NCI-H1105 (cell line): ENCODE measurements around the gene KRT79.

Source experiments
- DNase-seq: peaks from one replicate; lab custom pipeline; 2025; lab: John Stamatoyannopoulos, UW

Gene KRT79

GRCh38 chr12:52791271-52792184, 42.6 kb downstream of the KRT79 start:
- no peak for DNase-seq

DNA sequence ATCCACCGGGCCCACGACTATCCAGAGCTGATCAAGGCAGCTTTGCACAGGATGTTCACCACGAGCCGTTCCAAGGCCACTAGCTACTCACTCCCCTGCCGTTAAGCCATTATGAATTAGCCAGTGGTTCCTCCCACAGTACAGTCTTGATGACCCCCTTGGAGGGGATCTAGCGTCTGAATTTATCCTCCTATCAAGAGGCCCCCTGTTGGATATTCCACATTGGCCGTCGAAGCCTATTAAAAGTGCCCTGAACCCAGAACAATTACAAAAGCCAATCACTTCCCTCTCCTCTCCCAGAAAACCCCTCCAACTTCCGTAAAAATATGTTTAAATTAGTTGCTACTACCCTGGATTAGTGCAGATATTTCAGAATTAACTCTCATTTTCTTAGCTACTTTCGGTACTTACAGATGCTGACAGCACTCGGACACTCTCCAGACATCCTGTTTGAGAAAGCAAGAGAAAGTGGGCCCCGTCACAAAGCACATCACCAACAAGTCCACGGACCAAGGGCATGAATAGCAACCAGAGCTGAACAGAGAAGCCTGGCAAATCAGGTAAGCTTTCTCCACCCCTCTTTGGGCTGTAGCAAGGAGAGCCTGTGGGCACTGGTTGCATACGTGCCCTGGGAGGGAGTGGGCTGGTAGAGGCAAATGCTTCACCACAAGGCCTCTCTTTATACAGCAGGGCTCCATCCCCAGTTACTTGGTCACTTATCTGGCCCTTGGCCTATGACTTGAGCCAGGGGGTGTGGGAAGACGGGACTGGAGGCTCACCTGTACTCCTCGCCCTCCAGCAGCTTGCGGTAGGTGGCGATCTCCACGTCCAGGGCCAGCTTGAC, 43.5 kb downstream of the KRT79 start:
- no peak for DNase-seq

DNA sequence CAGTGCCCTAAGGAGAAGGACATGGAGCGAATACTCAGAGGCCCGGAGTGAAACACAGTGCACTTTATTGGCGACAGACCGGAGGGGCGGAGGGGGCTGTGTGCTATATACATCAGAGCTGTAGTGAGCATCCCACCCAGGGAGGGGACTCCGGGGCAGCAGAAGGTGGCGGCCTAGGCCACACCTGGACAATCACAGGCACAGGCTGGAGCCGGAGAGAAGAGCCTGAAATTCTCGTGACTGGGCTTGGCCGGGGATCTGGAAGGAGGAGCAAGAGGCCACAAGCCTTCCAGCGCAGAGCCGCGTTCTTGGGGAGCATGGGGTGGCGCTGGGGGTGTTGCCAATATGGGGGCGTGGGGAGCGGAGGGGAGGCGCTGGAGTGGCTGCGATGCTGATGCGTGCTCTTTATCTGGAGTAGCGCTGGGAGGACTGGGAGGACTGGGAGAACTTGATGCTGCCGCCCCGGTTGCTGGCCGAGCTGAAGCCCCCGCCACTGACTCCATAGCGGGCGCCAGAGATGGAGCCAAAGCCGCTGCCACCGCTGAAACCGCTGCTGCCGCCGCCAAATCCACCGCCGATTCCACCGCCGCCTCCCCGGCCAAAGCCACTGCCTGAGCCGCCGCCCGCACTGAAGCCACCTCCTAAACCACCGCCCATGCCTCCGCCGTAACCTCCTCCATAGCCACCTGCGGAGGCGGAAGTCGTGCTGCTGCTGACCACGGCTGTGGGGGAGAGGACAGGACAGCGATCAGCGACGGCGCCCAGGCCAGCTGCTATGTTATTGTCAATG, 44.3 kb downstream of the KRT79 start:
- DNase-seq = no peak

GRCh38 chr12:52788876-52789636, 45.1 kb downstream of the KRT79 start:
- no peak for DNase-seq

- no peak for DNase-seq
Measured at GRCh38 chr12:52788192-52788875, 45.8 kb downstream of the KRT79 start.

- DNase-seq = no peak
Measured at GRCh38 chr12:52787324-52788191, 46.6 kb downstream of the KRT79 start.

DNA sequence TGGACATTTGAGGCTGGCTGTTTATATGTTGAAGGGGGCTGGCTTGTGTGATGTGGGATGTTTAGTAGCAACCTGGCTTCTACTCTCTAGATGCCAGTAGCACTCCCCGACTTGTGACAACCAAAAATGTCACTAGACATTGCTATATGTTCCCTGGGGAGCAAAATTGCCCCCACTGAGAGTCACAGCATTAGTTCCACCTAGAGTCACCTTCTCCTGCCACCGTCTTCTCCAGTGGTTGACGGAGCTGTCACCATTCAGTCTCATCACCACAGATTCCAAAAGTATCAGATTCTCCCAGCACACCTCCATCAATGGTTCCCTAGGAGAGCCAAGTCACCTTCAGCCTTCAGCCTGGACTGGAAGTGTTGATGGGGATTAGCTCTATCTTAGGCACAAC, 49.2 kb downstream of the KRT79 start:
- DNase-seq = no peak

DNA sequence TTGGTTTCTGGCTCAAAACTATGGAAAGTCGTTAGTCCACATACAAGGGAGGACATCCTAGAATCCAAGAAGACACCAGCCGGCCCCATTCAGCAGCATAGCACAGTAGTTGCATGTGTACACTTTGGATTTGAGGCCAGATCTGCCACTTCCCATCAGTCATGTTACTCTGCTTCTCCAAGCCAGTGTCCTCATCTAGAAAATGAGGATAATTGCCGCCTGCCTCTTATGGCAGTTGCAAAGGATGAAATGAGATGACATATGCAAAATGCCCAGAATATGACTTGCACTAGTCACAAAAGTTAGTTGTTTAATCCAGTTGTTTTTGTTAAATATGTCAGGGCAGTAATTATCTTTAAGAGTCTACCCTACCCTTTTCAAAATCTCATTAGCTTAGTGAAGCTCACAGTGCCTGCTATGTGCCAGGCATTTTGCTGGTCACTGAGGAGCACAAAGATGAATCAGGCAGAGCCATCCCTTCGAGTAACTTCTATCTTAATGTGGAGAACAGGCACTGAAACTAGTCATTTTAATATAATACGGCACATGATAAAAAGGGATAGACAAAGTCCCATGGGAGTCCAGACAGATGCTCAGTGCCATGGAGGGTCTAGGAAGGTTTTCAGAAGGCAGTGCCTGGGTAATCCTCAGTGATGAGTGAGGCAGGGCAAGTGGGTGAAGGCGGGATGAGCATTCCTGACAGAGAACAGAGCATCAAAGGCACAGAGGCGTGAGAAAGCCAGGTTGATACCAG, 50.4 kb downstream of the KRT79 start:
- DNase-seq = no peak

DNA sequence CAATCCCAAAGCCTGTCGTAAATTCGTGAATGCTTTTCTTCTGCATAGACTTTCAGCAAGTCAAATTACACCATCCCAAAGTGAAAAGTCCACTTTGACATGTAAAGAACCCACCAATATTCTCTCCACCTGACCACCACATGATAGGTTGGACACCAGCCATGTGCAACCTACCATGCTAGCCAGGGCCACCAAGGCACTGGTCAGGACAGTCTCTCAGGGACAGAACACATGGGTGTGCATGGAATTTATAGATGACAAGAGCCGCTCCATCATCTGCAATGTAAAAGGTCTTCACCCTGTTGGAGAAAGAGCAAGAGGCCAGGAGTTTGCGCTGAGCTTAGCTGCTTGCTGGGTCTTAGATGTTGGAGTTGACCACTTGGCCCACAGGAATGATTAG, 51.6 kb downstream of the KRT79 start:
- DNase-seq = no peak

DNA sequence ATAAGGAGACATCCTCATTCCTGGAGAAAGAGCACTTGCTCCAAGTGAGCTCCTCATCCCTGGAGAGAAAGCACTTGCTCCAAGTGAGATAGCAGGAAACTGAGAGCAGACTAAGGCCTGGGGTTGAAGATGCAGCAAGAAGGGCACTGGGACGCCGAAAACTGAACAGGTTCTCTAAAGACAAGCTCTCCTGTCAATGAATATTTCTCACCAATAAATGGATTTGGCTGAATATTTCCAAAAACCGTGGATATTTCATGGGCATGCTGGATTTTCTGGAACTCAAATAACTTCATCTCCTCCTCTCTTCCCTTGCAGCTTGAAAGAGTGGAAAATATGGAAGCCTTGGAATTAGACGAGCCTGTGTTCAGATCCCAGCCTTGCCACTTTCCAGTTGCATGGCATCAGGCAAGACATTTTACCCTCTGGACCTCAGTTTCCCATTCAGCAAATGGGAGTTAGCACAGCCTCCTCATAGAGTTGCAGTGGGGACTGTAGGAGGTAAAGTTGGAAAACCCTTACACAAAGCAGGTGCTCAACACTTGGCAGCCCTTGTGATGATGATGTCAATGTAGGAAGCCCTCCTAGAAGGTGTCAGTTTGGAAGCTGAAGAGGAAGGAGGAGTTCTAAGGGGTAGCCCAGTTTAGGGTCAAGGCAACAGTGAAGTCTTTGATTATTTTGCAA, 52.6 kb downstream of the KRT79 start:
- no peak for DNase-seq

- DNase-seq = no peak
Measured at GRCh38 chr12:52779914-52780313, 54.2 kb downstream of the KRT79 start.

DNA sequence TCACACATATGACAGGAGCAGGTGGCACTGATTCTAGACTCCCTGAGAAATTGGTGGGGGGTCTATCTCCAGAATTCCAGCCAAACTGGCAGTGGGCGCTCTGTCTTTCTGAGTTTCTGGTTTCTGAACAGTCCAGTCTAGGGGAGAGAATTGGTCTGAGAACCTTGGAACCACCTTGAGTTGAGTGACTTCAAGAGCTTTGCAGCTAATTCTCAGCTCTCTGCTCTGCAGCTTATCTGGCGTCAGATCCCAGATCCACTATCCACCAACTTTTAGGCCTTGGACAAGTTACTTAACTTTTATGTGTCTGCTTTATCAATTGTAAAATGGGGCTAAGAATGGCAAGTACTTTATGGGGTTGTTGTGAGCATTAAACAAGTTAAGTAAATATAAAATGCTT, 55.3 kb downstream of the KRT79 start:
- DNase-seq = no peak

GRCh38 chr12:52777566-52777965, 56.5 kb downstream of the KRT79 start:
- no peak for DNase-seq

- DNase-seq = no peak
Measured at GRCh38 chr12:52776913-52777395, 57.2 kb downstream of the KRT79 start, which contains the start of gene KRT76. Gene KRT76 (minus strand): TSS chr12:52777345. CDS start chr12:52777291, 54 bp downstream.

- DNase-seq = no peak
Measured at GRCh38 chr12:52776435-52776834, 57.7 kb downstream of the KRT79 start.

DNA sequence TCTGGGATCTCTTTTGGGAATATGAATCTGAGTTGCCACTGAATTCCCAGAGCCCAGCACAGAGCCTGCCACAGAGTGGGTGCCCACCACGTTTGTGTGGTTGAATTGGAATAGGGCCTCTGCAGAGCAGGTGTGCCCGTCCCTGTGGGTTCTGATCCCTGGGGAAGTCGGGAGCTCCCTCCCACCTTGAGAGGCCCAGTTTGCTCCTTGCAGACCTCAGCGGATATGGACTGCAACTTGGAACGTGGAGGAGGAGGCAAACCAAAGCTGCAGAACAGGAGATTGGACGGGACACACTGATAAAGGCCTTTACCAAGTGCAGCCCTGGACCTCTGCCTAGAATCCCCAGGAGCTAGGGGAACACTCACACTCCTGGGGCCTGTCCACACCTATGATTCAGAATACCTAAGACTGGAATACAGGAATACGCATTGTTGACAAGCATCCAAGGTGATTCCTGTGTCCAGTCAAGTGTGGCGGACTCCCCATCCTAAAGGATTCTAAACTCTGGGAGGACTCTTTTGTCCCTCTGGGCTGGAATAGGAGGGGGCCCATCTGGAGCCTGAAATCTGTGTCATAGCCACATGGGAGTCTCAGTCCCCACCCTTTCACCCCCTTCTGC, 59.4 kb downstream of the KRT79 start:
- no peak for DNase-seq

- no peak for DNase-seq
Measured at GRCh38 chr12:52772772-52773171, 61.3 kb downstream of the KRT79 start.

GRCh38 chr12:52772188-52772587, 61.9 kb downstream of the KRT79 start:
- no peak for DNase-seq
